Fibroblast of lung (primary cell): ENCODE results near the gene PRTN3.

Experiments used
- CTCF ChIP-seq, 2 donors: IDR thresholded peaks in 1 of 2; conservative IDR thresholded peaks in 1 of 2; 1 replicate in 1 of 2; 2 replicates in 1 of 2; pipeline ENCODE4 v1.5.1; 2011 to 2012; ENCODE audit warnings: low read length in 2 of 2, control low read depth in 1 of 2, inconsistent platforms in 1 of 2, low read depth in 1 of 2, mild to moderate bottlenecking in 1 of 2
- EZH2 ChIP-seq: IDR thresholded peaks from 2 replicates; pipeline ENCODE4 v1.5.1; 2012; ENCODE audit warnings: low read length, control low read depth, mild to moderate bottlenecking; ENCODE audit errors: missing control alignments

DNA sequence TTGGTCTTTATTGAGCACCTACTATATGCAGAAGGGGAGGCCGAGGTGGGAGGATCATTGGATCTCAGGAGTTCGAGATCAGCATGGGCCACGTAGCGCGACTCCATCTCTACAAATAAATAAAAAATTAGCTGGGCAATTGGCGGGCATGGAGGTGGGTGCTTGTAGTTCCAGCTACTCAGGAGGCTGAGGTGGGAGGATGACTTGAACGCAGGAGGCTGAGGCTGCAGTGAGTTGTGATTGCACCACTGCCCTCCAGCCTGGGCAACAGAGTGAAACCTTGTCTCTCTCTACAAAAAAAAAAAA, 22.5 kb downstream of the PRTN3 start:
- TF ChIP-seq CTCF (conservative IDR thresholded peaks at IDR 0.05 in 1 of 2, IDR thresholded peaks at IDR 0.05 in 1 of 2; ENCODE audit: low read depth in 1 of 2, low read length in 2 of 2): no peak
- TF ChIP-seq EZH2: no peak
